ENCODE results near the gene CFAP298. TPM values are rescaled to one million over a fixed set of nuclear protein-coding genes. Genes with fewer than 3 reads are reported as not detected.

The CFAP298 gene
- polyA plus RNA-seq, 1 donor from 2014 or later: 105 TPM

GRCh38 chr21:32565856-32566465 lies 46.2 kb downstream of the CFAP298 start:
- TF ChIP-seq RAD21 (conservative IDR thresholded peaks at IDR 0.05) (no peak), CTCF (IDR thresholded peaks at IDR 0.05; ENCODE audit: poor library complexity, severe bottlenecking) (no peak), POLR2AphosphoS5 (IDR thresholded peaks at IDR 0.05) (no peak), SMC3 (conservative IDR thresholded peaks at IDR 0.05; ENCODE audit: poor library complexity) (no peak), EP300 (conservative IDR thresholded peaks at IDR 0.05; ENCODE audit: poor library complexity, severe bottlenecking) (no peak), EZH2 (IDR thresholded peaks at IDR 0.05; ENCODE audit: borderline replicate concordance, insufficient read depth, low read length, poor library complexity, severe bottlenecking) (no peak), TAF1 (IDR thresholded peaks at IDR 0.05; ENCODE audit: low read depth) (no peak), MXI1 (conservative IDR thresholded peaks at IDR 0.05; ENCODE audit: poor library complexity, severe bottlenecking) (no peak), REST (IDR thresholded peaks at IDR 0.05; ENCODE audit: borderline replicate concordance) (no peak)
- Histone ChIP-seq H3K79me2 (replicated peaks; ENCODE audit: insufficient read depth, low read length) (no peaks in the 10 kb centered on the region), H3F3A (ENCODE audit: insufficient read depth, low read length, poor library complexity, severe bottlenecking) (no peaks in the 10 kb centered on the region), H2AFZ (ENCODE audit: low read depth, low read length) (no peak overlapping the region), H3K9me2 (ENCODE audit: insufficient read depth, low read length) (no peaks in the 10 kb centered on the region), H3K27me3 (ENCODE audit: insufficient read depth, low read depth, low read length) (no peaks in the 10 kb centered on the region), H3K27ac (ENCODE audit: low read length) (no peak overlapping the region), H3K4me3 (ENCODE audit: low read length) (no peak overlapping the region), H3K4me2 (ENCODE audit: low read length) (no peak overlapping the region), H3K9me3 (ENCODE audit: low read length) (no peaks in the 10 kb centered on the region), H3K9ac (ENCODE audit: low read length) (no peak overlapping the region), H3K36me3 (ENCODE audit: insufficient read depth, low read length) (no peaks in the 10 kb centered on the region), H4K20me1 (ENCODE audit: insufficient read depth) (no peaks in the 10 kb centered on the region)

DNA sequence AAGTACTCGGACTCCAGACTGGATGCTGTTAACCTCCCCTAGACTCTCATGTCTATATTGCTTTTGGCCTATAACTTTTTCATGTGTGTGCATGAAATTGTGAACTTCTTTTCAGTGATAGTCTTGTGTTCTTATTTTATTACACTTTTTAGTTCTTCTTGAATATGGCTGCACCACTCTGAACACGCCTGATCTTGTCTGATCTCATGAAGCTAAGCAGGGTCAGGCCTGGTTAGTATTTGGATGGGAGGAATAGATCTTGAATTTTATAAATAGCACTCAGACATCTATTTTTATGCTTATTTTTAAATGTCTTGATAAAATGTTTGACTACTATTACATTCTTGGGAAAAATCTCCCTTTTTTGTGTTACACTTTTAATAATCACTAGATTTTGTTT lies 49.3 kb downstream of the CFAP298 start:
- Histone ChIP-seq H3K79me2 (replicated peaks; ENCODE audit: insufficient read depth, low read length) (no peaks in the 10 kb centered on the region), H4K20me1 (ENCODE audit: insufficient read depth) (no peaks in the 10 kb centered on the region), H3F3A (ENCODE audit: insufficient read depth, low read length, poor library complexity, severe bottlenecking) (no peaks in the 10 kb centered on the region), H3K27ac (ENCODE audit: low read length) (no peak overlapping the region), H3K27me3 (ENCODE audit: insufficient read depth, low read depth, low read length) (no peaks in the 10 kb centered on the region), H2AFZ (ENCODE audit: low read depth, low read length) (no peak overlapping the region), H3K4me2 (ENCODE audit: low read length) (no peak overlapping the region), H3K9me3 (ENCODE audit: low read length) (no peaks in the 10 kb centered on the region), H3K9ac (ENCODE audit: low read length) (no peak overlapping the region), H3K9me2 (ENCODE audit: insufficient read depth, low read length) (no peaks in the 10 kb centered on the region), H3K4me3 (ENCODE audit: low read length) (no peak overlapping the region), H3K36me3 (ENCODE audit: insufficient read depth, low read length) (no peaks in the 10 kb centered on the region)
- TF ChIP-seq TAF1 (IDR thresholded peaks at IDR 0.05; ENCODE audit: low read depth) (no peak), EZH2 (IDR thresholded peaks at IDR 0.05; ENCODE audit: borderline replicate concordance, insufficient read depth, low read length, poor library complexity, severe bottlenecking) (no peak), SMC3 (conservative IDR thresholded peaks at IDR 0.05; ENCODE audit: poor library complexity) (no peak), POLR2AphosphoS5 (IDR thresholded peaks at IDR 0.05) (no peak), MXI1 (conservative IDR thresholded peaks at IDR 0.05; ENCODE audit: poor library complexity, severe bottlenecking) (no peak), EP300 (conservative IDR thresholded peaks at IDR 0.05; ENCODE audit: poor library complexity, severe bottlenecking) (no peak), CTCF (IDR thresholded peaks at IDR 0.05; ENCODE audit: poor library complexity, severe bottlenecking) (no peak)
